ENCODE data around the gene ZNF783.

DNA sequence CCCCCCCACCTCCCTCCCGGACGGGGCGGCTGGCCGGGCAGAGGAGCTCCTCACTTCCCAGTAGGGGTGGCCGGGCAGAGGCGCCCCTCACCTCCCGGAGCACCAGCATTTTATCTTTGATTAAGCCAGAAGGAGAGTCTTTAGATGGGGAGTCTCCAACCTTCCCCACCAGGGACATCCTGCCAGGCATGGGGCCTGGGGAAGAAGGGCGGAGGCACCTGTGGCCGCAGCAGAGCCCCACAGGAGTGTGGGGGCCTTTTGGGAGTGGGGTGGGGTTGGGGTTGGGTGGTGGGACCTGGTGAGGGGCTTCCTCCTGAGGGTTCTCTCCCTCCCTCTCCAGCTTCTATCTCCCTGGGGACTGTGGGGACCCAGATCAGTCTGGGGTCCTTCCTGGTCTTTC lies 18.2 kb downstream of the ZNF783 start:
- TF ChIP-seq POLR2A (IDR thresholded peaks at IDR 0.05) (no peak), POLR2AphosphoS5 (IDR thresholded peaks at IDR 0.05) (no peak), EP300 (IDR thresholded peaks at IDR 0.05) (no peak)
- TF ChIP-seq, protein P1, sequence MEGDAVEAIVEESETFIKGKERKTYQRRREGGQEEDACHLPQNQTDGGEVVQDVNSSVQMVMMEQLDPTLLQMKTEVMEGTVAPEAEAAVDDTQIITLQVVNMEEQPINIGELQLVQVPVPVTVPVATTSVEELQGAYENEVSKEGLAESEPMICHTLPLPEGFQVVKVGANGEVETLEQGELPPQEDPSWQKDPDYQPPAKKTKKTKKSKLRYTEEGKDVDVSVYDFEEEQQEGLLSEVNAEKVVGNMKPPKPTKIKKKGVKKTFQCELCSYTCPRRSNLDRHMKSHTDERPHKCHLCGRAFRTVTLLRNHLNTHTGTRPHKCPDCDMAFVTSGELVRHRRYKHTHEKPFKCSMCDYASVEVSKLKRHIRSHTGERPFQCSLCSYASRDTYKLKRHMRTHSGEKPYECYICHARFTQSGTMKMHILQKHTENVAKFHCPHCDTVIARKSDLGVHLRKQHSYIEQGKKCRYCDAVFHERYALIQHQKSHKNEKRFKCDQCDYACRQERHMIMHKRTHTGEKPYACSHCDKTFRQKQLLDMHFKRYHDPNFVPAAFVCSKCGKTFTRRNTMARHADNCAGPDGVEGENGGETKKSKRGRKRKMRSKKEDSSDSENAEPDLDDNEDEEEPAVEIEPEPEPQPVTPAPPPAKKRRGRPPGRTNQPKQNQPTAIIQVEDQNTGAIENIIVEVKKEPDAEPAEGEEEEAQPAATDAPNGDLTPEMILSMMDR (IDR thresholded peaks at IDR 0.05): no peak

Data from suprapubic skin (tissue), 4 donors.